GM19455 (cell line): ENCODE results near the gene ADAMTS9.

Experiments used
- ATAC-seq: cut with Tn5 transposase; IDR thresholded peaks from one replicate; pipeline ENCODE4 v1.9.1; 2021; ENCODE audit not compliant: unreplicated experiment

Gene ADAMTS9, protein sequence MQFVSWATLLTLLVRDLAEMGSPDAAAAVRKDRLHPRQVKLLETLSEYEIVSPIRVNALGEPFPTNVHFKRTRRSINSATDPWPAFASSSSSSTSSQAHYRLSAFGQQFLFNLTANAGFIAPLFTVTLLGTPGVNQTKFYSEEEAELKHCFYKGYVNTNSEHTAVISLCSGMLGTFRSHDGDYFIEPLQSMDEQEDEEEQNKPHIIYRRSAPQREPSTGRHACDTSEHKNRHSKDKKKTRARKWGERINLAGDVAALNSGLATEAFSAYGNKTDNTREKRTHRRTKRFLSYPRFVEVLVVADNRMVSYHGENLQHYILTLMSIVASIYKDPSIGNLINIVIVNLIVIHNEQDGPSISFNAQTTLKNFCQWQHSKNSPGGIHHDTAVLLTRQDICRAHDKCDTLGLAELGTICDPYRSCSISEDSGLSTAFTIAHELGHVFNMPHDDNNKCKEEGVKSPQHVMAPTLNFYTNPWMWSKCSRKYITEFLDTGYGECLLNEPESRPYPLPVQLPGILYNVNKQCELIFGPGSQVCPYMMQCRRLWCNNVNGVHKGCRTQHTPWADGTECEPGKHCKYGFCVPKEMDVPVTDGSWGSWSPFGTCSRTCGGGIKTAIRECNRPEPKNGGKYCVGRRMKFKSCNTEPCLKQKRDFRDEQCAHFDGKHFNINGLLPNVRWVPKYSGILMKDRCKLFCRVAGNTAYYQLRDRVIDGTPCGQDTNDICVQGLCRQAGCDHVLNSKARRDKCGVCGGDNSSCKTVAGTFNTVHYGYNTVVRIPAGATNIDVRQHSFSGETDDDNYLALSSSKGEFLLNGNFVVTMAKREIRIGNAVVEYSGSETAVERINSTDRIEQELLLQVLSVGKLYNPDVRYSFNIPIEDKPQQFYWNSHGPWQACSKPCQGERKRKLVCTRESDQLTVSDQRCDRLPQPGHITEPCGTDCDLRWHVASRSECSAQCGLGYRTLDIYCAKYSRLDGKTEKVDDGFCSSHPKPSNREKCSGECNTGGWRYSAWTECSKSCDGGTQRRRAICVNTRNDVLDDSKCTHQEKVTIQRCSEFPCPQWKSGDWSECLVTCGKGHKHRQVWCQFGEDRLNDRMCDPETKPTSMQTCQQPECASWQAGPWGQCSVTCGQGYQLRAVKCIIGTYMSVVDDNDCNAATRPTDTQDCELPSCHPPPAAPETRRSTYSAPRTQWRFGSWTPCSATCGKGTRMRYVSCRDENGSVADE (N-terminal part only)

DNA sequence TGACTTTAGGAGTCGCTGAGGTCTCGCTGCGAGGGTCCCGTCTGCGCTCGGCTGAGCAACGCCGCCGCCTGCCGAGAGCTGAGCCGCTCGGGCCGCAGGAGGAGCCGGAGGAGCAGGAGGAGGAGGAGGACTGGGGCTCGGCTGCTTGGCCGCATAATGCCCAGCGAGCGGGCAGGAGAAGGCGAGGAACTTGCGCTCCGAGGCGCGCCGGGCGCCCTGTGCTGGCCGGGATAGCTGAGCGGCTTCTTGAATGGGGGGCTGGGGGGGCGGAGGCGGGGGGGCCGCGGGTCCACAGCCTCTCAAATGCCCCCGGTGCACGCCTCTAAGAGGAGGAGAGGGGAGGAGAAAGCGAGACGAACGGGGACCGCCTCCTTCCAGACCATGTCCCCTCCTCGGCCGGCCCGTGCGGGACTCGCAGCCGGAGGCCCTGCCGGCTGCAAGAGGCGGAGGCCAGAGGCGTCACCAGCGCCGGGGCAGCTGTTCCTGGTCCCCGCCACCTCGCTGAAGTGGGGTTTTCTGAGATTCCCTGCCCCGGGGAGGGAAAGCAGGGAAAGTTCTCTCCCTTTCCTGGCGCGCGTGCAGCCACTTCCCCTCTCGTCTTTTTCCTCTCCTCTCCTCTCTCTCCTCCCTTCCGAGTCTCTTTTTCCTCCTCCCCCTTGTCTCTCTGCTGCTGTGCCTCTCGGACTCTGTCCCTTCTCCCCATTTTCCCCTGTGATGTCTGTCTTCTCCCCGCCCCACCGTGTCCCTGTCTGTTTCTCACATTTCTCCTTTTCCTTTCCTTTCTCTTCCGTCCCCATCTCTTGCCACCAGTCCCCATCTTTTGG is at the start of gene ADAMTS9:
Gene ADAMTS9, minus strand, starts transcription at position 220 of the 824 bp plus-strand sequence. CDS start 343 bp downstream, outside the sequence.
- no peak for ATAC-seq

DNA sequence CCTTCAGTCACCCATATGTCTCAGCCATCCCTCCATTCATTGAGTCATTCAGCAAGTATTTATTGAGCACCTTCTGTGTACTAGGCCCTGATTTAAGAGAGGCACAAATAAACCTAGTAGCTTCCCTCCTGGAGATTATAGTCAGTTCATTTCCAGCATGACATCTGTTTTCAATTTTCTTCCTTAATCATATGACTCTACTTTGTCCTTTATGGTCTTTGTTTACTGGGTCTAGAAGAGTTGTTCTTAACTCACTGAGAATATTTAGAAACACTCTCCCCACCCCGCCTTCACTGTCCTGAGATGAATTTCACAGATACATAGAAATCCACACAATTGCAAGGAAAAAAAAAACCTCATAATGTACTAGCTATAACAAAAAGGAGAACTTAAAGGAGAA is 44.8 kb upstream of the ADAMTS9 start:
- no peak for ATAC-seq

DNA sequence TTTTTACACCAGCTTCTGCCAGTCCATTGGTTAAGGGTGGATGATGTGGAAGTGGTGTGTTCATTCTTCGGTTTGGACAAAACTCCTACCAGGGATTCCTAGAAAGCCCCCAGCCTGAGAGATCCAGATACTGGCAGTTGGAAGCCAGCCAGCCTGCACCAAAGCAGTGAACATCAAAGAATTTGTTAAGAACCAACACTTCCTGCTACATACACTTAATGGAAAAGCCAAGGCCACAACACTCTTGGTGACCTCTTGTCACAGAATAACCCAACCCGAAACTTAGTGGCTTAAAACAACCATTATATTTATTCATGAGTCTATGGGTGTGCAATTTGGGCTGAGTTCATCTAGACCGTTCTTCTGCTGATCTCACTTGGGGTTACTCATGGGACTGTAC is 42.9 kb upstream of the ADAMTS9 start:
- ATAC-seq, result no peak

DNA sequence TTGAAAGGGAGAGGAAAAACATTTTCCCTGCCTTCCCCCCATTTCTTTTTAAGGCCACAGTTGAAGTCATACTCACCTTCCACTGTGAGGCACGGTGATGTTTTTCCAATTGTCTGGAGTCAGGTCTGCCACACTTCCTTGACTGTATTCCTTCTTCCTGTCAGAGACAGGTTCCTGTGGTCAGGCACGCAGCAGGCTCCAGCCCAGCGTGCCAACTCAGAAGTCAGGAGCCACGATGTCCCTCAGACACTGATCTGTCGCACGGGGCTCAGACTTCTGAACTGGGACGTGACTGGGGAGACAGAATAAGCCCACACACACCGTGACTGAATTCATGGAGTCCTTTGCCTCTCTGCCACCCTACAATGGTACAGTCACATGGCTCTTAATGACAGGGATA is 41.2 kb upstream of the ADAMTS9 start:
- no peak for ATAC-seq

DNA sequence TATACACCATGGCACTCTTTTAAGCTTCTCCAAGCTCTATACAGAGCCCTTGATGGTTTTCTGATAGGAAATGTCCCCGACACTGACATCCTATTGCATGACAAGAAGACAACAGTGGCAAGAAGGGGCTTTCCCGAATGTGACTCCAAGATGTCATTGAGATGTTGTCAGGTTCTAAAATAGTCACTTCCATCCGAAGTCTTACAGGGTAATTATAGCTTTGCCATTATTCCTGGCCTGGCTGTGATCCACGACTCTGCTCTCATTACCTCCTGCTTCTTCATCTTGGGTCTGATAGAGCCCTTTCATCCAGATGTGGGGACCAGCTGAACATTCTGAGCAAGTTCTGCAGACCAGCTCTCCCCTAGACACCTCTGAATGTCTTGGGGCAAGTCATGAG is 40.6 kb upstream of the ADAMTS9 start:
- no peak for ATAC-seq

DNA sequence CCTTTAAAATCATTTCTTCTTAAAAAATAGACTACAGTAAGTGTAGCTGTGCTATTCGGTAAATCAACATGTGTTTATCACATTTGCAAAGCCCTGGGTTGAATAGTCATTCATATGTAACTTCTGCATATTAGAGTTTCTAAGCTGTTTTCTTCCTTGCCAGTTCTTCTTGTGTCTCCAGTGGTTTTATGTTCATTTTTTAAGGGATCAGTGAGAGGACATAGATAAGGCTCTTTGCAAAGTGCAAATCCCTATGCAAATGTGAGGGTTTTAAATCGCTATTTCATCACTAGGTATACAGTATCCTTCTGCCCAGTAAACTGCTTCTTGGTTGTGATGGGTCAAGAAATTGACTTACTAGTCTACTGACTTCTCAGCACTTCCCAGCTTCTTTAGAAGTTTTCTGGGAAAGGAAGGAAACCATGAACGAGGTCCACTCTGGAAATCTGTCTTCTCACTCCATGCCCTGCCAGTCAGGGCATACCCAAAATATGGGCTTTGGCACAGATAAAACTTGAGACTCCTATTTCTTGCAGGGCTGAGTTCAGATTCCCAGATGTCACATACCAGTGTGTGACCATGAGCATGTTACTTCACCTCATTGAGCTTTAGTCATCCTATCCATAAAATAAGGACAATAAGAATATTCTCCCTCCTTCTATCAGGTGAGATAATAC is 38.8 kb upstream of the ADAMTS9 start:
- no peak for ATAC-seq

DNA sequence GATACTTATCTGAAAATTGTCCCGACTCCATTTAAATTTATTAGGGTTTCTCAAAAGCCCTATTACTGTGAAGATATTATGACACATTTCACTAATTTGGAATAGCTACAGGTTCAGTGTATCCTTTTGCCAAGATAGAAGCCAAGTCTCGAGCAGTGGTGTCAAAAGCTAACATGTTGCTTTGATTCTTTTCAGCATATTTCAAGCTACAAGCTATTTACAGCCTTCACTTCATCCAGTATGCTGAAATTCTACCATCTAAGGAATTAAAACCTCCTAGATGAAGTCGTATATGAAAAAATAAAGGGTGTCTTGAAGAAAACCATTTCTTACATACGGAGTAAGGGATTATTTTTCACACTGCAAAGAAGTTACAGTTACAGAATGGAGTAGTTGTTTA is 31.2 kb upstream of the ADAMTS9 start:
- ATAC-seq, result no peak

DNA sequence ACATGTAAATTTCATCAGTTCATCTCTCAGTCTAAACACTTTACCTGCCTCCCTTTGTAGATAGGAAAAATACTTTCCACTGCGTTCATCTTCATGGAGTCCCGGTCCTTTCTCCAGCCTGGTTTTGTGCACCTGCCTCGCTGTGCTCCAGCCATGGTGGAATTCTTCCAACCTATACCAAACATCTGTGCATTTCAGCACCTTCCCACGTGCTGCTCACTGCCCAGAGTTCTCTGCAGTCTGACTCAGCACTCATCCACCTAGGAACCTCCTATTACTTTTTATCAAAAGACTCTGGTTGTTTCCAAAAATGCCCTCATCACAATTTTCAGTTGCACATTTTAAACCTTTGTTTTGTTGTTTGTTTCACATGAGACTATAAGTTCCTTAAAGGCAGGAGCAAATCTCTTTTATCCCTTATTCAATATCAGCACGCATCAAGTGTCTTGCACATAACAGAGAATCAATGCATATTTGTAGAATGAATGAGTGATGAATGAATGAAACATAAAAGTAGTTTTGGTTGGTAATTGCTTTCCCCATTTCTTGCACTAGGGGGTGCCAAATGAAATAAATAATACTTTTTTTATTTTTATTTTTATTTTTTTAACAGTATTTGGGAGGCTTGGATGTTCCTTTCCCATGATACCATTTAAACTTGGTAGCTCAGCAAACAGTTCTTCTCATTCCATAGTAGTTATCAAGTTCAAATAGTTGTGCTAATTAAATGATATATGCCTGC is 30.2 kb upstream of the ADAMTS9 start:
- ATAC-seq, result no peak

DNA sequence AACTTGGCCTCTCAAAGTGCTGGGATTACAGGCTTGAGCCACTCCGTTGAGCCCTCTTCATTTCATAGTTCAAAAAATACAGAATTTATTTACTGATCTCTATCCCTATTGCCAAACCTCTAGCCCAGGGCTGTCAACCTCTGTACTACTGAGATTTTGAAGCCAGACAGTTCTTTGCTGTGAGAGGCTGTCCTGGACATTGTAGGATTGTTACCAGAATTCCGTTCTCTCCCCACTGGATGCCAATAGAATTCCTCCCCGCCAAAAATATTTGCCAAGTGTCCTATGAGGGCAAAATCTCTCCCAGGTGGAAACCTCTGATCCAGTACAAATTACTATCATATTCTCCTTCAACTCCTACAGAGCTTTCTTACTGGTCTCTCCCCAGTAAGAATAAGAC is 29.6 kb upstream of the ADAMTS9 start:
- no peak for ATAC-seq

DNA sequence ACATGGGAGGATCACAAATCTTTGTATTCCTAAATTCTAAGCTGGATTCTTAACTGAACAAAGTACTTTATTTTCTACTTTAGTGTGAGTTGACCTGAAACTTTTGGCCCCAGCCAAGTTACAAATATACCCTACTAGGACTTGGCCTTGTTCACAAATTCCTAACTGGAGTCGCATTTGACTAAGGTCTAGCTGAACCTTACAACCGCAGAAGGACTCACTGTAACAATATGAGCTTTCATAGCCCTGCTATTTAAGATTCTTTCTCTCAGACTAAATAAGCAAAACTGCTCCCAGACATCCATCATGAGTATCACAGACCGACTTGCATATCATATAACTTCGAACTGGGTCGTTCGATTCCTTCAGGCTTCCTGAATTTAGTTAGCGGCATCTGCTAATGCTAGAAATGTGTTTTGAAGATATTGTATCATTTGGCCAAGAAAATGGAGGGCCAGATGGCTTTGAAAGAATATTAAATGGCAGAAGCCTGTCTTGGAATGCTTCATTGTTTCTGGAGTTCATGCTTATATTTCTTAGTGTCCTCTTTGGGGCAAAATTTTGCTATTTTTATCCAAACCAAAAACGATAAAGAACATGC is 28.4 kb upstream of the ADAMTS9 start:
- ATAC-seq, result no peak

DNA sequence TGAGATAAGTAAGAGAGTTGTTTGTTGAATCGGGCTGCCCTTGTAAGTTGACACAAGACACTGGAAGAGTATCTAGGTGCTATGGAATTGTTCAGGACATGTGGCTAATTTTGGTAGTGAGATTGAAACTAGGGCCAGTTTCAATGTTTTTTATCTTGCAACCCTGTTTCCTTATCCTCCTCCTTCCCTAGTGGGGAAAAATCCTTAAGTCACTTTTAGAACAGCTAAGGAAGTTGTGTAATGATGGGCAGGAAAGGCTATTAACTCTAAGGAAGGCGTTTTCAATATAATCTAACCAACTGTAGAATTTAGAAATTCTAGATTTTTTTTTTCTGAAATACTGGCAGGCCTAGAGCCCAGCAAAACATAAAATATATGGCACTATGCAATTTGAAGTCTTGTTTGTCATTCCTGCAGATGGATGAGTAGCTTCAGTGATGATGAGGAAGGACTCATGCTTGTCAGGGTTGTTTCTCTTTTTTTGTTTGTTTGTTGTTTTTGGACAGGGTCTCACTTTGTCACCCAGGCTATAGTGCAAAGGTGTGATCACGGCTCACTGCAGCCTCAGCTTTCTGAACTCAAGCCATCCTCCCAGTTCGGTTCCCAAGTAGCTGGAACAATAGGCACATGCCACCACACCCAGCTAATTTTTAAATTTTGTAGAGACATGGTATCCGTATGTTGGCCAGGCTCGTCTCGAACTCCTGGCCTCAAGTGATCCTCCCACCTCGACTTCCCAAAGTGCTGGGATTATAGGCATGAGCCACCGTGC is 27.6 kb upstream of the ADAMTS9 start:
- no peak for ATAC-seq

DNA sequence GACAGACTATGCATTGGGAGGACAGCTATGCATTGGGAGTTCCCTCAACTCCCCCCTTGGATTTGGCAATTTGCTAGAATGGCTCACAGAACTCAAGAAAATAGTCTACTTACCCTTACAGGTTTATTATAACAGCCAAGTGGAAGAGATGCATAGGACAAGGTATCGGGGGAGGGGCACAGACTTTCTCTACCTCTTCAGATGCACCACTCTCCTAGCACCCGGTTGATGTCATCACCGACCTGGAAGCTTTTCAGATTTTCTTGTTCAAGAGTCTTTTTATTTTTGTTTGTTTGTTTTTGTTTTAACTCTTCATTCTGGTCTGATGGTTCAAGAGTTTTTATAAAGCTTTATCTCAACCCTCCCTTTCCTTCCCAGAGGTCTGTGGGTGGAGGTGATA is 20.7 kb upstream of the ADAMTS9 start:
- no peak for ATAC-seq

DNA sequence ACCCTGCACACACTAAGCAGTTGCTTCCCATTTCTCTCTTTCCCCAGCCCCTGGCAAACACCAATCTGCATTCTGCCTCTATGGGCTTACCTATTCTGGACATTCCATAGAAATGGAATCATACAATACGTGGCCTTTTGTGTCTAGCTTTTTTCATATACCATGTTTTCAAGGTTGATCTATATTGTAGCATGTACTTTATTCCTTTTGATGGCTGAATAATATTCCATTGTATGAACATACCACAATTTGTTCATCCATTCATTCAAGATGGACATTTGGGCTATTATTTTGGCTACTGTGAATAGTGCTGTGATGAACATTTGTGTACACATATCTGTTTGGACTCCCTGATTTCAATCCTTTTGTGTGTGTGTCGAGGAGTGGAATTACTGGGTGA is 18.1 kb upstream of the ADAMTS9 start:
- no peak for ATAC-seq

DNA sequence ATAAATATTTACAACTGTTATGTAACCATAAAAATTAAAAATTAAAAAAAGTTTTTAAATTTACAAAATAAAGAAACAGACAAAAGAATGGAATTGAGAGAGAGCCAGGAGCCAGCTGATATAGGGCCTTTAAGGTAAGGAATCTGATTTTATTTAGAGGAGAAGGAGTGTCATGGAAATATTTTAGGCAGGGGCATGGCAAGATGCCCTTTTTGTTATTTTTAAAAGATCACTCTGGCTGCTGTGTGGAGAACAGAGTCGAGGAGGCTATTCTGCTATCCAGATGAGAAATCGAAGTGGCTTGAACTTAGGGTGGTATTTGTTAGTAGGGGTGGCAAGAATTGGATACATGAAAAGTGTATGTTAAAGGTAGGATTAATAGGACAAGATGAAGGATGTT is 9.1 kb upstream of the ADAMTS9 start:
- no peak for ATAC-seq

DNA sequence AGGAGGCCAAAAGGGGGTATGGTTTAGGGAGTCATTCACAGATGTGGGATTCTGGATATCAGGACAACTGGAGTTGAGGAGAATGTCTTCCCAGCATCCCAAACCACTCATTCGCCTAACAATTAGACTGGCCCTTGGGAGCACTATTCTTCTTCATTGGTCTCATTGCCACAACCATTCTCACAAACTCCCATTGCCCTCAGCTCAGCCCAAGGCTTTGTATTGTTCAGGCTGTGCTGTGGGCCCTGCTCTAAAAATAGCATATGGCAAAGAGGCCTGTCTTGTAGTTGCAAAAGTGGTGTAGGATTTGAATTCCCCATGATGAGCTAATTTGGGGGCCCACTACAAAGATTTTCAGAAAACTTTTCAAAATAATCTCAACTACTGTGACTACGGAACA is 6.3 kb upstream of the ADAMTS9 start:
- no peak for ATAC-seq

DNA sequence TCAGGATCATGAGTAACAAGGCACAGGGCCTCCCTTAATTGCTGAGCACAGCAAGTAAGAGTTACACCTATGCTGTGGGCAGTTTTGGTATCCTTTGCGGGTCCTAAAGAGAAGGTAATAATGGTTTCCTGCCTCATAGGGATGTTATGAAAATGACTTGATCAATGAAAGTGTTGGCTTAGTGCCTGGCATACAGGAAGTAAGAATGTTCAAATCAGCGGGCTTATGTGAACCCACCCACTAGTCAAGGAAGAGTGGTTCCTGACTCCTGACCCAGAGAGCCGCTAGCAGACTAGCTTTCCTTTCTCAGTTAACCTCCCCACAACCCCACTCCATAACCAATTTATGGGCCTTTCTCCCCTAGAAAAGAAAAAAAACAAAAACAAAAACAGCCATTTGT is 5.2 kb upstream of the ADAMTS9 start:
- ATAC-seq, result no peak

DNA sequence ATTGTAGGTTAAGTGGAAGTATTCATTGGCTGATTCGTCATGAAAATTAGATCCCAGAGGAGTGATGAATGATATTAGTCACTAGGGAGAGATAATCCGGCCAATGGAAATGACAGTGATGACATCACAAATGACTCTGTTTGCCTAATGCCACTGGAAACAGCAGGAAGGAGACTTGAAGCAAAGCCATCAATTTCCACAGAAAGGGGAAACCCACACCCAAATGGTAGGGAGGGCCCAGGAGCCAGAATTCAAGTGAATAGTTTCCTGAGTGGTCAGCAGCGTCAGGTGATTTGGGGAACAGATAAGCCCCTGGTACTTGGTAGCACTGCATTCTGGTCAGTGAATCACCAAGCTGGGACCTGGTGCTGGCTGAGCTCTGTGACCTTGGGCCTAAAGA is 3.3 kb upstream of the ADAMTS9 start:
- no peak for ATAC-seq

DNA sequence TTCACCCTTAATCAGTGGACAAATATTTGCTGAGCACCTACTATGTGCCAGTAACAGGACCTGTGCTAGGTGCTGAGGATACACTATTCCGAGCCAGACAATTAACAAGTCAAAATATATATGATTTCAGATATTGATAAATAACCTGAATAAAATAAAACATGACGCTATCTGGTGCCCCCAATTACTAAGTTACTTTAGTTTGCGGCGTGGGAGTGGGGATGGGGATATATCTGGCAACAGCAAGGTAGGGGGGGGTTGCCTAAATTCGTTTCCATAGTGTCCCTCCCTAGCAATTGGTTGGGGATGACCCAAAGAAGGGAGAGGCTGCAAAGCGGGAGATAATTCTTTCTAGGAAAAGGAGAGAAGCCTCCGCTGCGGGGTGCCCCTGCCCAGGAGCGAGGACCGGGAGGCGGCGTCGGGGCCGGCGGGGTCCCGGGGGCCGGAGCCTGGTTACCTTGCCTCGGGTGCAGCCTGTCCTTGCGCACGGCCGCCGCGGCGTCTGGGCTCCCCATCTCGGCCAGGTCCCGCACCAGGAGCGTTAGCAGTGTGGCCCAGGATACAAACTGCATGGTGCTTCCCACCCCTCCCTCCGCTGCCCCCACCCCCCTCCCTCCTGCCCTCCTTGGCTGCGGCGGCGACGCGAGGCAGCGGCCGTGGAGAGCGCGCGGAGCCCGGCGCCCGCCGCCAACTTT is 567 bp downstream of the ADAMTS9 start:
- no peak for ATAC-seq
